Kidney (tissue), 14 donors: ENCODE data around the gene PLA2G2A. TPM values are rescaled to one million over a fixed set of nuclear protein-coding genes. Genes with fewer than 3 reads are reported as not detected.

Experiments used
- DNase-seq, 5 donors: peaks; one replicate each; pipeline ENCODE4 v3.0.0-alpha.2; 2013 to 2020
- FAIRE-seq: peaks from 2 replicates; lab custom pipeline; 2012; peaks lifted over from hg19 to GRCh38; lab: Jason Lieb, UNC
- H3K27ac ChIP-seq, 2 donors: one replicate each; pipeline ENCODE4 v1.7.0; 2013; ENCODE audit warnings: low read depth in 2 of 2, low read length in 2 of 2, inconsistent platforms in 1 of 2
- H3K27me3 ChIP-seq: one replicate; pipeline ENCODE4 v1.7.1; 2013; ENCODE audit warnings: low read length, inconsistent platforms; ENCODE audit not compliant: control insufficient read depth, insufficient read depth
- H3K36me3 ChIP-seq, 3 donors: one replicate each; pipeline versions ENCODE4 v1.7.0 to v1.7.1; 2013; ENCODE audit warnings: low read length in 3 of 3, control low read depth in 1 of 3, inconsistent platforms in 1 of 3; ENCODE audit not compliant: insufficient read depth in 3 of 3, control insufficient read depth in 2 of 3
- H3K4me1 ChIP-seq, 3 donors: one replicate each; pipeline versions ENCODE4 v1.7.0 to v1.7.1; 2013; ENCODE audit warnings: low read length in 3 of 3, inconsistent platforms in 1 of 3, low read depth in 1 of 3; ENCODE audit not compliant: control insufficient read depth in 2 of 3, insufficient read depth in 2 of 3
- H3K4me3 ChIP-seq, 3 donors: one replicate each; pipeline versions ENCODE4 v1.7.0 to v1.8.1; 2013; ENCODE audit warnings: low read length in 3 of 3, control low read depth in 1 of 3, inconsistent platforms in 1 of 3
- H3K9ac ChIP-seq, 3 donors: one replicate each; pipeline versions ENCODE4 v1.7.0 to v1.7.1; 2013; ENCODE audit warnings: low read length in 3 of 3, control low read depth in 1 of 3, inconsistent platforms in 1 of 3
- H3K9me3 ChIP-seq, 3 donors: one replicate each; pipeline versions ENCODE4 v1.7.0 to v1.7.1; 2013; ENCODE audit warnings: low read length in 3 of 3, control low read depth in 1 of 3, inconsistent platforms in 1 of 3; ENCODE audit not compliant: control insufficient read depth in 2 of 3, insufficient read depth in 1 of 3
- CTCF ChIP-seq: IDR thresholded peaks from 3 replicates; pipeline ENCODE4 v1.5.1; 2012; ENCODE audit warnings: mild to moderate bottlenecking, moderate library complexity, borderline replicate concordance; ENCODE audit not compliant: insufficient read depth; ENCODE audit errors: extremely low read depth
- intact Hi-C: fragments of 100-400 bp; cut with DNase I; formaldehyde crosslinking; loops from one replicate; pipeline ENCODE4 v1.11.1; 2022
- polyA plus RNA-seq: library from polyadenylated mRNA; stranded (reverse); fragments of 350-450 nt; fragmentation: Illumina TruSeq; extraction: RNeasy Lipid Tissue Mini Kit (QIAGEN cat#74804); gene quantifications from one replicate; pipeline ENCODE4 v1.2.3, GENCODE V29; 2014; ENCODE audit warnings: low read depth, low replicate concordance; ENCODE audit not compliant: insufficient read depth
- total RNA-seq: library from RNA; stranded (reverse); fragmentation: NEBNext Ultra II Directional; extraction: Animal tissue kit (Norgen Biotek cat#: 25700); gene quantifications from one replicate; pipeline ENCODE4 v1.2.1, GENCODE V29; 2021
- donor health status: control.
- donor health status: control.
- donor health status: control.
- donor health status: control.
- donor health status: control.
- donor health status: DM: yes; HTN: yes; CAD: no.
- donor health status: Normal renal cell carcinoma (clear cell type).

Gene PLA2G2A
- total and polyA plus RNA-seq, 2 donors from 2014 or later, result 0.52 to 0.63 TPM

GRCh38 chr1:19975423-19976193, 3.8 kb downstream of the PLA2G2A start:
- H3K4me3 ChIP-seq, result no peak overlapping the region

DNA sequence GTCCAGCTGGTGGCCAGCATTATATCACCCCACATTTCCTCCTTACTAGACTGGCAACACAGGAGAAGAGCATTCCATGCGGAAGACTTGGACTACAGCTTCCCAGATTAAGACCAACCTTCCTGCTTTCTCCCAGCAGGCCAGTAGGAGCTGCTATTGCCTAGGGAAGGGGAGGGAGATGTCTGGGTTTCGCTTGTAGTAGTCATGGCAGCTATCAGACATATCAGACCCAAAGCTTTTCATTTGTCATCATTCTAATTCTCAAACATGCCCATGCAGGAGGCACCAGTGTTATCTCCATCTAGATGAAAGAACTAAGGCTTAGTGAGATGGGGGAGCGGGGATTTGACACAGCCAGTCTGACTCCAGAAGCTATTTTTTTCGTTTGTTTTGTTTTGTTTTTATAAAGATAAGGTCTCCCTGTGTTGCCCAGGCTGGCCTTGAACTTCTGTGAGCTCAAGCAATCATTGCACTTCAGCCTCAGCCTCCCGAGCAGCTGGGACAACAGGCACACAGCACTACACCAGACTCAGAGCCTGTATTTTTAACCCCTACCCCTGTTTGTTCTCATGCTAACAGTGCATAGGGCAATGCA, 4.5 kb downstream of the PLA2G2A start:
- Histone ChIP-seq H3K27ac (no peak overlapping the region), H3K4me3 (no peak overlapping the region), H3K9ac (no peak overlapping the region), H3K27me3 (no peaks in the 10 kb centered on the region), H3K9me3 (no peaks in the 10 kb centered on the region), H3K36me3 (no peaks in the 10 kb centered on the region), H3K4me1 (peaks cover 0 to 2% (median 0%) of the 10 kb centered on the region in 3 donors)
- peak in 4 of 5 donors; percentile 52 to 78 (median 60) for DNase-seq
- peak; percentile 75 for TF ChIP-seq CTCF
- intact Hi-C loops, result no loop called here
- no peak for FAIRE-seq

More at GRCh38 chr1:19975423-19976193, 3.8 kb downstream of the PLA2G2A start:
- Histone ChIP-seq H3K4me1 (peaks cover 0 to 2% (median 0%) of the 10 kb centered on the region in 3 donors), H3K36me3 (no peaks in the 10 kb centered on the region), H3K9ac (no peak overlapping the region), H3K27me3 (no peaks in the 10 kb centered on the region), H3K9me3 (no peaks in the 10 kb centered on the region), H3K27ac (no peak overlapping the region)
- FAIRE-seq (no peak), DNase-seq (no peak)
- no peak for TF ChIP-seq CTCF
- intact Hi-C loops, result no loop called here

DNA sequence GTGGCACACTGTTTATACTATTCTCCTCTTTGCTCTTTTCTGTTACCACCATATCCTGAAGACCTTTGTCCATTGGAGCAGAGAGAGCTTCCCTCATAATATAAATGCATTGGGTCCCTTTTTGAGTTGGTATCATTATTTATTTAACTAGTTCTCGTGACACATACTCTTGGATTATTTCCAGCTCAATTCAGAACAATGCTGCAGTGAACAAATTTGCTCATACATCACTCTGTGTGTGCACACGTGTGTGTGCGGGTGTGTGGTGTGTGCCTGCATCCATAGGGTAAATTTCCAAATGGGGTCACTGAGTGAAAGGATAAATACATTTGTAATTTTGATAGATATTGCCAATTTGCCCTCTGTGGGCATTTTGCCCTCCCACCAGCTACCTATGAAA, 5.8 kb downstream of the PLA2G2A start:
- TF ChIP-seq CTCF, result no peak
- peaks cover 0 to 2% (median 0%) of the 10 kb centered on the region in 3 donors for H3K4me1 ChIP-seq
- intact Hi-C loops, result no loop called here
- no peak overlapping the region for H3K9ac ChIP-seq
- no peaks in the 10 kb centered on the region for H3K9me3 ChIP-seq
- H3K27ac ChIP-seq, result no peak overlapping the region
- H3K36me3 ChIP-seq, result no peaks in the 10 kb centered on the region
- FAIRE-seq (no peak), DNase-seq (no peak)
- no peak overlapping the region for H3K4me3 ChIP-seq
- H3K27me3 ChIP-seq, result no peaks in the 10 kb centered on the region
